ENCODE data around the gene EPB41L4A. TPM values are rescaled to one million over a fixed set of nuclear protein-coding genes. Genes with fewer than 3 reads are reported as not detected.

Gene EPB41L4A
- total and polyA plus RNA-seq, 12 donors, result 6.2 to 28.4 (median 17.5) TPM

GRCh38 chr5:112142769-112143270, 276.3 kb downstream of the EPB41L4A start:
- peak in 7 of 8 donors; percentile 42 to 86 (median 81) for ATAC-seq
- Histone ChIP-seq H3K9me3 (no peaks in the 10 kb centered on the region), H3K4me3 (no peak overlapping the region), H3K27ac (peak overlapping the region in 2 of 10 donors; percentile 14 to 29), H3K4me1 (peaks cover 0 to 30% (median 24%) of the 10 kb centered on the region in 9 donors), H3K36me3 (no peaks in the 10 kb centered on the region), H3K27me3 (no peaks in the 10 kb centered on the region)
- TF ChIP-seq CTCF (IDR thresholded peaks at IDR 0.05), result no peak
- WGBS, 2 donors, result 20 to 56% methylated on average over 3 of the region's 3 CpGs
- intact Hi-C loops (cut with DNase I), result loop anchor here in 8 of 10 donors (5.0 to 10.0 kb wide), 8 partner anchors 128 to 988 kb away; partner anchors contain the start of gene NREP (in 4 of the 8)
- DNase-seq, result peak in 1 of 2 donors; percentile 55

- WGBS, 2 donors, result 83 to 87% methylated on average over 3 of the region's 3 CpGs
- Histone ChIP-seq H3K27ac (no peak overlapping the region), H3K4me3 (no peak overlapping the region), H3K27me3 (no peaks in the 10 kb centered on the region), H3K9me3 (no peaks in the 10 kb centered on the region), H3K36me3 (no peaks in the 10 kb centered on the region), H3K4me1 (peaks cover 0 to 27% (median 21%) of the 10 kb centered on the region in 9 donors)
- no peak for ATAC-seq
- intact Hi-C loops (cut with DNase I), result loop anchor here in 8 of 10 donors (5.0 to 10.0 kb wide), 8 partner anchors 127 to 987 kb away; partner anchors contain the start of gene NREP (in 4 of the 8)
- no peak for TF ChIP-seq CTCF (IDR thresholded peaks at IDR 0.05)
- no peak for DNase-seq
Observed at GRCh38 chr5:112141582-112141981, 277.5 kb downstream of the EPB41L4A start.

- peaks cover 0 to 19% (median 14%) of the 10 kb centered on the region in 9 donors for H3K4me1 ChIP-seq
- H3K36me3 ChIP-seq, result no peaks in the 10 kb centered on the region
- no peaks in the 10 kb centered on the region for H3K27me3 ChIP-seq
- no peak overlapping the region for H3K27ac ChIP-seq
- no peak for DNase-seq
- H3K4me3 ChIP-seq, result no peak overlapping the region
- no peaks in the 10 kb centered on the region for H3K9me3 ChIP-seq
- TF ChIP-seq CTCF (IDR thresholded peaks at IDR 0.05), result no peak
- WGBS, 2 donors, result 83 to 86% methylated on average over 2 of the region's 2 CpGs
- ATAC-seq, result no peak
- intact Hi-C loops (cut with DNase I), result no loop called here
Observed at GRCh38 chr5:112138526-112138925, 280.6 kb downstream of the EPB41L4A start.

- peak in 5 of 8 donors; percentile 41 to 71 (median 66) for ATAC-seq
- WGBS, 2 donors, result 37 to 51% methylated on average over 6 of the region's 6 CpGs
- no peak for TF ChIP-seq CTCF (IDR thresholded peaks at IDR 0.05)
Observed at GRCh38 chr5:112136773-112137172, 282.3 kb downstream of the EPB41L4A start.

More at GRCh38 chr5:112136773-112137172, 282.3 kb downstream of the EPB41L4A start:
- H3K27me3 ChIP-seq, result no peaks in the 10 kb centered on the region
- no peak overlapping the region for H3K4me3 ChIP-seq
- H3K9me3 ChIP-seq, result peaks cover 0 to 5% (median 0%) of the 10 kb centered on the region in 11 donors
- intact Hi-C loops (cut with DNase I), result no loop called here
- DNase-seq, result peak in 1 of 2 donors; percentile 34
- H3K36me3 ChIP-seq, result no peaks in the 10 kb centered on the region
- H3K27ac ChIP-seq, result no peak overlapping the region
- H3K4me1 ChIP-seq, result peaks cover 0 to 5% (median 0%) of the 10 kb centered on the region in 9 donors

Measured in heart right ventricle (tissue), 16 donors.